ENCODE data around the gene BCL10.

The BCL10 gene

DNA sequence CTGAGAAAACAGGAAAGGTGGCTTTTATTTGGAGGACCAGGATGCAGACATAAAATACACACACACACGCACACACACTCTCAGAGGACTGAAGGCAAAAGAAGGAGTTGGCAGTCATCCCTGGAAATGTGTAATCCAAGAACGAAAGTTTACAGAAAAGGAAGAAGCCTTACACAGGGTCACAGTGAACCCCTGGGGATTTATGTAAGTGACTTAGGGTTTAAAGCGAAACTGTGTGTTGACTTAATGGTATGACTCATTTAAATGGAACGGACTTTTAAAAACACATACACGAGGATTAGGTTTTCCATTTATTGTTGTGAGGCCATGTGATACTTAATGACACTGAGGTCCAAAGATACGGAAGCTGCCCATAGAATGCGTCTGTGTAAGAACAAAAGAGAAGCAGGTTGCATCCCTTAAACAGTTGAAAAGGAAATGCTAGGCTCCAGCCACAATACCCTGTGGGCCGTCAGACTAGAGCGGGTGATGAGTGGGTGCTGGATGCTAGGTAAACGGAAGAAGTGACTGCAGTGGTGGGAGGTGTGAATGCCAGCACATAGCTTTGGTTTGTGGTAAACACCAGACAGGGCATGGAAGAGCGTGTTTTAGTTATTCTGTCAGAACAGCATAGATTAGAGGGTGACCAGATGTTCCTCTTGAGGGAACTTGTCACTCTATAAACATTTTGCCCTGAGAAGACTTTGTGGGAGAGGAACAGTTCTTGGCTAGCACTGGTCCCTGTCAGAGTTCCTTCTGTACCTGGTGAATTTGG, 21.6 kb upstream of the BCL10 start:
- no peak for DNase-seq

DNA sequence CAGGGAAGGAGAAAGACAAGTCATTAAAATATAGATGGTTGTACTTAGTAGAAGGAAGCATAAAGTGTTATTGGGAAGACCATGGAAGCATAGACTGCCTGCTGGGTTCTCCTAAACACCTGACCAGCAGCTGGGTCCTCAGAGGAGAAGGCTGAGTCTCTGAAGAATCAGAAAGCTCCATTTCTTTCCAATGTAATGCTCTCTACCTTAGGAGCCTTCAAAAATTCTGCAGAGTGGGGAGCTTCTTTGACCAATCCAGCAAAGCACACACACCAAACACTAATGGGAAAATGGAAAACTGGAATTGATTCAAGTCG, 21.1 kb upstream of the BCL10 start:
- DNase-seq, result no peak

DNA sequence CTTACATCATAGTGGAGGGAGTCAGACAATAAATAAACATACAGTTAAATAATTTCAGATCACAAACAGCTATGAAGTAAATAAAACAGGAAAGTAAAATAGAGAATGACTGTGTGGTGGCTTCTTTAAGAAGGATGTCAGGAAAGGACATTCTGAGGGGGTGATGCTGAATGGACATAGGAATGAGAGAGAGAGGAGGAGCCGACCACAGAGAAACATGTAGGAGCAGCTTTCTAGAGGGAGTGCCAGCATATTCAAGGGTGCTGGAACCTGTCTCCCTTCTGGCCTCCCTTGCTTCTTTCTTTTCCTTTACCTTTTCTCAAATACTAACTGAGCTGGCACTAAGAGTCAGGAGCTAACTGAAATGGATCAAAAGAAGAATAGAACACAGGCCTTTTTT, 20.5 kb upstream of the BCL10 start:
- no peak for DNase-seq

DNA sequence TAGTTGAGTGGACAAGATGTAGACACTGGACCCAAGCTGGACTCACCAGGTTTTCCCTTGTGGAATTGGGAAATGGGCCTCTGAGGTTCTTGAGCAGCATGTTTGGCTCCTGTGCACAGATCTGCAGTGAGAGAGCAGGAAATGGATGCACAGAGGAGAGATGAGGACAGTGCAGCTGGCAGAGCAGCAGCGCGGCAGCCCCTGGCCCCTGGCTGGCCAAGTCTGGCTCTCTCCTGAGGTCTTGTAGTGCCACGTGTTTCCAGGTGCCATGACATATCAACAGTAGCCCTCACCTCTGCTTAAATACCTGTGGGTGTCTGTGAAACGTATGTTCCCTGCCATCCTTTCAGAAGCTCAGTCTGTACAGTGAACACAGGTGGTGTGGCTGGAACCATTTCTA, 19.2 kb upstream of the BCL10 start:
- DNase-seq, result no peak

DNA sequence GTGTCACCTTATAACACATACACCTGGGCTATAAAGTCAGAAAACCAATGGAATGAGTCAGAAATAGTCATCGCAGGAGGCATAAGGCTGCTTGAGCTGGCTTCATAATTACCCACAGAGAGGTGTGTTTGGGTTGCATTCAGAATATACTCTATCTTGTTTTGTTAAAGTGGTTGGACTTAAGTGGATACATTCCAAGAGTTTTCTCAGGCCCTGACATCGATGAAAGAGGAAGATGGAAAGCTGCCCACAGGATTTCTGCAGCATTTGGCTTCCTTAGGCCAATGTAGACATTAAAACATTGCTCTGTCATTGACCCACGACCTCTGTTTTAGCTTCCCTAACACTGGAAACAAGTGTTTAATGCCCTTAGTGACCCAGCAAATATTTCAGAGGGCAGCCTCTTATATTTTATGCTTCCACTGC, 18.6 kb upstream of the BCL10 start:
- DNase-seq, result no peak

DNA sequence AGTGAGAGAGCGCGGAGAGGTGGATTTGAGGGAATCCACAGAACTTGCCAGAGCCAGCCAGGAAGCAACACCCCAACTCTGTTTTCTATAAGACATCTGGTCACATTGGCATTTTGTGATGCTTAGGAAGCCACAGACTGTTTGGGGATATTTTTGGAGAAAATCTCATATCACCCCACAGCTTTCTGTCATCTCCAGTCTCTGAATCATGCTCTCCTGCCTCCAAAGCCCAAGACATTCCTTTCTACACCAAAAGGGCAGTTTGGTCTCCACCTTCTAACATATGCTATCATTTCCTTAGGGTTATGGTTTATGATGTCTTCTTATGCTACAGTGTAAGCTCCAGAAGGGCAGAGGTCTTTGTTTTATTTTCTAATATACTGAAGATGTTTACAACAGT, 14.4 kb upstream of the BCL10 start:
- no peak for DNase-seq

DNA sequence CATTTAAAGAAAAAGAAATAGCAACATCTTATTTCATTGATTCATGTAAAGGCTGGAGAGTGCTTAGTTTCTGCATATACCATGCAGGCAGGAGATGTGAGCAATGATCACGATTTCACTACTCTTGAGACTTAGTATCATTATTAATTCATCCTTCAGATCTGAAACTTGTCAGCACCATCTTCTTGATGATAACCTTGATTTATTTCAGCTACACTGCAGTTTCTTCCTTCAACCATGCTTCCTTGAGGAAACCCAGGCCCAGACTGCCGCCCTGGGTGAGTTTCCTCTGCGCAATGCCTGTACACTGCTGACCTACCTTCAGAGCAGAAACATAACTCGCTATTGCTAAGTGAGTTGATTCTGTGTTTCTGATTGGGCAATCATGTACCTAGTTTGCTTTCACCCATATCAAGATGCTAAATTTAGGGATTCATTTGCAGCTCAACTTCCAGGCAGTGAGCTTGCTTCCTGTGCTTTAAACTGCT, 13.5 kb upstream of the BCL10 start:
- no peak for DNase-seq

DNA sequence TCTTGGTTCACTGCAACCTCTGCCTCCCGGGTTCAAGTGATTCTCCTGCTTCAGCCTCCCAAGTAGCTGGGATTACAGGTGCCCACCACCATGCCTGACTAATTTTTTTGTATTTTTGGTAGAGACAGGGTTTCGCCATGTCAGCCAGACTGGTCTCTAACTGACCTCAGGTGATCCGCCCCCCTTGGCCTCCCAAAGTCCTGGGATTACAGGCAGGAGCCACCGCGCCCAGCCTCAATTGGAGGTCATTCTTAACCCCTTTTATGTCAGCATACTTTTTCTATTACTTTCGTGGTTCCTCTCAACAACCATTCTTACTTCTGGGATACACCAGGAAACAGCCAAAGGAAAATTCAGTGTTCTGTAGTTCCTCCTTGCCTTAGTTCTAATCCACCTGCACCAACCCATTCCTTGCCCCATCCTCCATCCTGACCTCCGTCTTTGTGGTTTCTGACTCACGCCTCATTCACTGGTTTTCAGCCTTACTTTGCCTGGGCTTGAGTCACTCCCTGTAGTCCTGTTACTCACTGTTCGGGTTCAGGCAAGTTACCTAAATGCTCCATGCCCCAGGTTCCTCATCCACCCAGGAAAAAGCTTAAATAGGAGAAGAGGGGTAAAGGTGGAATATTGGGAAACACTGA, 12.9 kb upstream of the BCL10 start:
- DNase-seq, result no peak

DNA sequence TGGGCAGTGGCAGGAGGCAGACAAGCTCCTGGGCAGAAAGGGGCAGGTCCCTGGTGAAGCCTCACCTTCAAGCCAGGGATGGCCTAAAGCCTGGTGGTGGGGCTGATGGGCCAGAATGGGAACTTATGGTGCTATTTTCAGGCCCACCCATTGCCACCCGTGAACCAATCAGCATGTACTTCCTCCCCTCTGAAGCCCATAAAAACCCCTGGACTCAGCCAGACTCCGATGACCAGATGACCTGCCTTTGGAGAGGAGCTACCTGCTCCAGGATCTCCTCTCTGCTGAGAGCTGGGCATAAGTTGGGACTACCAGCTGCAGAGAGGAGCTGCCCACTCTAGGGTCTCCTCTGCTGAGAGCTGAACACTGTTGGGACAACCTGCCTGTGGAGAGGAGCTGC, 7.8 kb upstream of the BCL10 start:
- no peak for DNase-seq

DNA sequence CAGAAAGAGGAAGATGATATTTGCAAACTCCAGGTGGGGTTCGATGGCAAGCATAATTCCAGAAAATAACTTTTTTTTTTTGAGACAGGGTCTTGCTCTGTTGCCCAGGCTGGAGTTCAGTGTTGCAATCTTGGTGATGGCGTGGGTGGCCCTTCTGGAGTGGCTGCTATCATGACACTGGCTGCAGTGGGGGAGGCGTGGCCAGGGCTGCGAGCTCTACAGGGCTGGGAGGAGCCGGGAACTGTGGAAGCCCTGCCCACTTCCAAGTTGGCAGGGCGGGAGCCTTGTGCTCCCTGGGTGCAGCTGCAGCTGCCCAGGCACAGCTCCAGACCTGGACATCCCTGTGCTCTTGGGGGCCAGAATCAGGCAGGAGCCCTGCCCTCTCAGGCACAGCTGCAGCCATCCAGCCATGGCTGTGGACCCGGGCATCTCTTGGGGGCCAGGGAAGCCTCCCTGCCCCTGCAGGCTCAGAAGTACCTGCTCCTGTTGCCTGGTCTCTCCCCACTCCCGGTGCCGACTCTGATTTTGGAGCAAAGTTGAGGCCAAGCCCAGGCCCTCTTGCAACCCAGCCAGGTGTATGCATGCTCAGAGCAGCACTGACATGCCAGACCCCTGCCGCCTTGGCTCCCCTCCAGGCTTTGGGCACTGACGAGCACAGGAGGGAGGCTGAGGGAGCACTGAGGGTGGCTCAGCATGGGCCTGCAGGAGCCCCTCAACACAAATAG, 7.2 kb upstream of the BCL10 start:
- peak in 1 of 2 experiments; percentile 78 for DNase-seq

DNA sequence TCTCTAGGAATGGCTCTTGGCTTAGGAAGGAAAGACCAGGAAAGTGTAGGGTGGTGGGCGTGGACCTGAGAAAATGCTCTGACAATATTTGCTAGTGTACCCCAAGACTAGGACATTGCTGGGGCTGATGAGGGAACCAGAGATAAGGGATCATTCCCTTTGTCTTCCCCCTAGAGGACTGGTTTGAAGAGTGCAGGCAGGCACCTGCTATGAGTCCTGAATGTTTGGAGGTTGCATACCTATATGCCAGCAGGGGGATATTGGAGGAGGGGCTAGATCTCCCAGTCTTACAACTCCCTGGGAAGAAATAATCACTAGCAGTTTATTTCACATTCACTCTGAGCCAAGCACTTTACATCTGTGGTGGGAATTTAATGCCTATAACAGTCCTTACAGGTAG, 6.0 kb upstream of the BCL10 start:
- no peak for DNase-seq

DNA sequence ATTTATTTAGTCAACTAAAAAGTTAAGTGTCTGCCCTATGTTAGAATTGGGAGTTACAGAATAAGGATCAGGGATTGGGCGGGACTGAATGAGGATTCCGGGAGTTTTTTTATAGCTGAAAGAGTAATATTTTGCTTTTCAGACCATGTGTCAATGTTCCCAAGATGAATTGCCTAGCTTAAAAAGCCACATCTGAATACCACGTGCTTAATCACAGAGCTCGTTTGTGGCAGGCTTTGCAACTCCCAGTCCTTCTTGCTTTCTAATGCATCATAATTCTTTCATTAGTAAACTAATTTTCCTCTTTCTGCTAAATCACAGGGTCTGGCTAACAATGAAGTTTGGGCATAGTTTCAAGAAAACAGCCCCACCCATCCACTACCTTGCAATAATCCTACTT, 4.2 kb upstream of the BCL10 start:
- no peak for DNase-seq

DNA sequence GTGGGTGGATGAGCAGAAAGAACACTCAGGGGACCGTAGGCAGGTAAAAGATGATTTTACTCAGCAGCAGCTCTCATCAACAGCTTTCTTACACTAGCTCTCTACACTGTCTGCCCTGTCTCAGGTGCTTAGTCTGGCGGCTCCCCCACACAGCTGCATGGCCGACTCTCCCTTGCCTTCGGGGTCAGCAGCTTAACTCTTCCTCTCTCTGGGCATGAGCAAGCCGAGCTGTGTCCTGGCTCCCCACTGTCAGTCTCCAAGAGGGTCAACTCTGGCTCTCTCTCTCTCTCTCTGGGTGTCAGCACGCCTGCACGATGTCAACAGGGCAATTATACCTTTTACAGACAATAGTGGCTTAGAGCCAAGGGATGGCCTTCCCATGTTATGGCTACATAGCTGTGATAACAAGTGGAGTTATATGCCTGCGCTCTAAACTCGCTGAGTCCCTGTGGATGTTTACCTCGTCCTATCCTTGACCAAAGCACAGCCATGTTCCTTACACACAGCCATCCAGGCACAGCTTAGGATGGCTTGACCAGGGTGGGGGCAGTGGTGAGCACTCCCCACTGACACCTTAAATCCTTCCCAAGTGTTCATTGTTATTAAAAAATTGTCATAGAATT, 3.1 kb upstream of the BCL10 start:
- DNase-seq, result no peak

DNA sequence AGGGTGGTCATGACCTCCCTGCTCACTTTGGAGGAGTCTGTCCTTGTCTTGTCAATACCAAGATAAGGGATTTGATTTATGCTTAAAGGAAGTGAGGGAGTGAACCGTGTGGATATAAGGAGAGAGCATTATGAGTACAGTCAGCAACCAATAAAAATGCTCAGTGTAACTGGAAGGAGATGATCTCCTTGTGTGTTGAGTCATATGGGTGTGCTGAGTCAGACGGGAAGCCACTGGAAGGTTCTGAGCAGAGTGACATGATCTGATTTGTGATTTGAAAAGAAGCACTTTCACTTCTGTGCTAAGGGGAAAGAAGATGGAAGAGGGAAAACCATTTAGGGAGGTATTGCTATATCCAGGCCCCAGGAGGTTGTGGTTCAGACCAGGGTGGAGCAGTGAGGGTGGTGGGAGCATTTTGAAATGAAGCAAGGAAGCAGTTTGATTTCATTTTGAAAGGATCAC, 2.5 kb upstream of the BCL10 start:
- no peak for DNase-seq

DNA sequence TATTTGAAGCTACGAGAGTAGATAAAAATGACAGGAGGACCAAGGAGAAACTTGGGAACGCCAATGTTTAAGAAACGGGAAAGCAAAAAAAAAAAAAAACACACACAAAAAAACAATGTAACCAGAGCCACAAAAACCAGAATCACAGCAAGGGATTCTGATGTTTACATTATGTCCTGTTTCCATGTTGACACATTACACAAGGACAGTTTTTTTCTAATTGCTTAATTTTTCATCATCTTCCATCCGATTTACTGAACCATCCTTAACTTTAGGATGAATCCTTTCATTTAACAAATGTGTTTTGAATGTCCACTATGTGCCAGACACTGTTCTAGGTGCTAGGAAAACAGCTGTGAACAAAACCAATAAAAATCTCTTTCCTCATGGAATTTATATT, 1.4 kb upstream of the BCL10 start:
- DNase-seq, result no peak

DNA sequence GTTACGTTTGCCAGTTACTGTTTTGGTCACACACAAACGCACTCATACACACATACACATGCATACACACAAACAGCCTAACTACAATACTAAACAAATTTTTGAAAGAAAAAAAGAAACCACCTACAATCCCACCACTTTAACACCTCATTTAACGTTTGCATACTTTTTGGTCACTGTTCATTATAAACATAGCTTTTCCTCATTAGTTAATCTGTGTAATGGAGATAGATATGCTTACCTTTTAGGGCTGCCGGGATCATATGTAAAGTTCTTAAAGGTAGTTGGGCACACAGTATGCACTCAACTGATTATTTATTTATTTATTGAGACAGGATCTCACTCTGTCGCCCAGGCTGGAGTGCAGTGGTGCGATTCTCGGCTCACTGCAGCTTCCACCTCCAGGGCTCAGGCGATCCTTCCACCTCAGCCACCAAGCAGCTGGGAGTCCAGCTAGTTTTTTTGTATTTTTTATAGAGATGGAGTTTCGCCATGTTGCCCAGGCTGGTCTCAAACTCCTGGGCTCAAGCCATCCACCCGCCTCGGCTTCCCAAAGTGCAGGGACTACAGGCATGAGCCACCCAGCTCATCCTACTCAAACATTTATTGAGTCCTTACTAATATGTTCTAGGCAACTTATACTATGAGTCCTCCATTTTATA, 677 bp upstream of the BCL10 start:
- DNase-seq, result no peak

DNA sequence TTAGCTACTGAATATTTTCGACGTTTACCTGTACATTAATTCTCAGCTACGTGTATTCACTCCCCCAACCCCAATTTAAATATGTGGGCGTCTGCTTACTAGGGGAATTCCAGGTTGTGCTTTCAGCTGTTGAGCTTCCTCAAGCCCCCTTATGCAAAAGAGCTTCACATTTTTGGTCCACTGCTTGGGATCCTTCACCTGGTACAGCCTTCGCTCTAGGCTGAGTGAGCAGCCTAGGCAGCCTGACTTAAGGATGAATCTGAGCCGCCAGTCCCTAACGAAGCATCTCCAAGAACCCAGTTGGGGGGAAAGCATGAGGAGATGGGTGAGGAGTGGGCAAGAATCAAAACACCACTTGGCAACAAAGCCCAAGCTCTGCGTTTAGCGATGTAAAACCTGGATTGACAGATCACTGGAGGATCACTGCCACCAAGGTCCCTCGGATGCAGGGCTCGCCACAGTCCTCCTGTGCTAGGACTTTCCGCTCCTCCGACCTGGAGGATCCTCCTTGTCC, 674 bp downstream of the BCL10 start:
- no peak for DNase-seq

DNA sequence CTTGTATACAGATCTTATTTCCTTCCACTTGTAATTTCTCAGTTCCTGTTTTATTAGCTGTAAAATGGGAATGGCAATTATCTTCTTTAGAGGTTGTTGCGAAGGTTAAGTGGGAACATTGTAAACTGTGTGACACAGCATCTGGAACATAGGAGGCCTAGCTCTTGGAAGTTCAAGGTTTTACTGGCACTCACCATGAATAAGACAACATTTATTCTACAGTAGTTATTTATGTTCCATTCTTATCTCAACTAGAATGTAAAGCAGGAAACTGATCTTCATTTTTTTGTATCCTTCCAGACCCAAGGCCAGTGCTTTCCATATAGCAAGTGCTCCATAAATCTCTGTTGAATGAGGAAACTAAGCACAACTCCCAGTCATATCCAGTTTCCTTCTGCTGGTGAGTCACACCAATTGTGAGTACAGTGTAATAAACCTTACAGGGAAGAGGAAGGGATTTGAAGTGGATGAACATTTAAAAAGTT, 1.4 kb downstream of the BCL10 start:
- DNase-seq, result no peak

DNA sequence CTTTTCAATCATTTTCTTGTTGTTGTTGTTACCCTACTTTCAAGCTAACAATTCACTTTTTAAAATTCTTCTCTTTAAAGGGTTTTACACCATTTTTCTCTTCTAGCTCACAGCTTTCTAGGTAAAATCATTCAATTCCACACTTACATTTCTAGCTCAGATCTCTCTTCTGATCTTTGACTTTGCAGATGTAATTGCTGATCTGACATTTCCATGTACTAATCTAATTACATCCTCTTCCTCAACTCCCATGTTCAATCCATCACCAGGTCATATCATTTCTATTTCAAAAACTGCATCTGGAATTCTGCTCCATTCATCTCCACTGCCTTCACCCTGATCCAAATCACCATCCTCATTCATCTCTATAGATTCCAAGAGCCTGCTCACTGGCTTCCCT, 3.0 kb downstream of the BCL10 start:
- DNase-seq, result no peak

DNA sequence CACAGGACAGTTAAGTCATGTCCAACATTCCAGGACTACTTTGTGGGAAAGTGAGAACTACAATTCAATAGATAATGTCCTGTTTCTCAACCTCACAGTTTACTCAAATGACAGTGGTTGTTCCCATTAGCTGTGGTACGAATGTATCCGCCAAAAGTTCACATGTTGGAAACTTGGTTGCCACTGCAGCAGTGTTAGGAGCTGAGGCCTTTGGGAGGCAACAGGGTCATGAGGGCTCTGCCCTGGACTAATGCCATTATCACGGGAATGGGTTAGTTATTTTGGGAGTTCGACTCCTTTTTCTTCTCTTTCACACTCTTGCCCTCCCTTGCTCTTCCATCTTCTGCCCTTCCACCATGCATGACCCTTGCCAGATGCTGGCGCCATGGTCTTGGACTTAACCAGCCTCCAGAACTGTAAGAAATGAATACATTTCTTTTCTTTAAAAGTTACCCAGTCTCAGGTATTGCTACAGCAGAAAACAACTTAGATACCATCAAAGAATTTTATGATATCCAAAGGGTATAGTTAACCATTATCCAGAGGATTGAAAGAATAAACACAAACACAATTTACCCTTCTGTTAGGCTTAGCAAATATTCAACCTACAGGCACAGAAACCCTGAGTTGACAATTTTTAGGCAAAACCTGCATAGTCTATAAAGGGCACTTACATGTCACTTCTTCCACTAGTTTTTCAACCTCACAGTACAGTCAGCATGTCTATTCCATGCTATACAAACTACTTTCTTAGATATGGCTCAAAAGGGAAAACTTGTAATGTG, 7.4 kb downstream of the BCL10 start:
- no peak for DNase-seq

DNA sequence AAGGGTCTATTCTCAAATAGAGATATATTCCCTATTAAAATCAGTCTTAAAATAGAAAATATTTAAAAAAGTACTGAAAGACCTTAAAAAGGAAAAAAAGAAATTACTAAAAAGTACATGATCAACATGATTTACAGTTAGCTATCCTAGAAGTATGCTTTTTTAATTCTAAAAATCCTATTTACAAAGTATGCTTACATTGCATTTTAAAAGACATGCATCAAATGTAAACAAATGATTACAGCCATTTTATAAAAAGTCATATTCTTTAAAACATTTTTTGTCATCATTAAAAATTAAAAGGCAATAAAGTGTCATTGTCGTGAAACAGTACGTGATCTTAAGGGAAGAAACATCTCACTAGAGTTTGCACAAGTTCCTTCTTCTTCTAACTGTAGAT, 9.1 kb downstream of the BCL10 start:
- no peak for DNase-seq

DNA sequence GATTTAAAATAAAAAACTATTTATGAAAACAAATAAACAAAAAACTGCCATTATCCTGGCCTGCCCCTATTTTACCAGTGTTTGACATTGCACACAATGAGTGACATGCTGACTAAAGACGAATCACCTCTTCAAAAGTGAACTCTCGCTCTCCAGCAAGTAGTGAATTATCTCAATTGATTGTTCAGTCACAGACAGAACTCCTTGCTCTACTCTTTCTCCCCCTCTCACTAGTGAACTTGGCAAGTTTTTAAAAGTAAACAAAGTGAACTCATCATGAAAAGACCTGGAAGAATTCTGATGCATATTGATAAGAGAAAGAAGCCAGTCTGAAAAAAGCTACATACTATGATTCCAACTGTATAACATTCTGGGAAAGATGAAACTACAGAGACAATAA, 12.3 kb downstream of the BCL10 start:
- DNase-seq, result no peak

All from NCI-H446 (cell line).